Pulmonary artery endothelial cell (primary cell): Measurements from ENCODE around the gene ZNRF1. TPM values are rescaled to one million over a fixed set of nuclear protein-coding genes. Genes with fewer than 3 reads are reported as not detected.

ENCODE experiments used
- DNase-seq: peaks from one replicate; pipeline ENCODE4 v3.0.0-alpha.2; 2011; ENCODE audit warnings: low read depth, low spot score
- total RNA-seq: library from RNA; depleted of rRNA; stranded (reverse); fragments of >200 nt; gene quantifications from 2 replicates; pipeline ENCODE4 v1.2.3, GENCODE V29; 2014

ZNRF1 gene
- total RNA-seq, 1 donor from 2014 or later = 16.9 TPM

DNA sequence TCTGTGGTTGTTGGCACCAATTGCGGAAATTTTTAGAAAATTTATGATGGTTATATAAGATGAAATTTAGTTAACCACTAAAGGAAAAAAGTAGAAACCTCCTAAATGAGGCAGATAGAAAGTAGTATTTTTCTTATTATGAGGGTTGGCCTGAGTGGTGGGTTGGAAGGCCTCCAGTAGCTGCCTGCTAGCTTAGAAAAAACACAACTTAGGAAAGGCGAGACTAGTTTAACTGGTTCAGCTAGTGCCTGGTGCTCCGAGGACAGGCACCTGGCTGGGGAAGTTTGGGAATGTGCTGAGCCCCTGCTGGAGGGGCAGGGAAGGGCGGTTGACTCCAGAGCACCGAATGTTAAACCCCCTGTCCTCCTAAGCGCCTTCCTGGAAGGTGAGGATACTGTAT, 97.8 kb downstream of the ZNRF1 start:
- no peak for DNase-seq

GRCh38 chr16:75097191-75097761, 98.5 kb downstream of the ZNRF1 start:
- DNase-seq = no peak

- no peak for DNase-seq
These were observed 99.4 kb downstream of the ZNRF1 start for GRCh38 chr16:75097941-75098901.

DNA sequence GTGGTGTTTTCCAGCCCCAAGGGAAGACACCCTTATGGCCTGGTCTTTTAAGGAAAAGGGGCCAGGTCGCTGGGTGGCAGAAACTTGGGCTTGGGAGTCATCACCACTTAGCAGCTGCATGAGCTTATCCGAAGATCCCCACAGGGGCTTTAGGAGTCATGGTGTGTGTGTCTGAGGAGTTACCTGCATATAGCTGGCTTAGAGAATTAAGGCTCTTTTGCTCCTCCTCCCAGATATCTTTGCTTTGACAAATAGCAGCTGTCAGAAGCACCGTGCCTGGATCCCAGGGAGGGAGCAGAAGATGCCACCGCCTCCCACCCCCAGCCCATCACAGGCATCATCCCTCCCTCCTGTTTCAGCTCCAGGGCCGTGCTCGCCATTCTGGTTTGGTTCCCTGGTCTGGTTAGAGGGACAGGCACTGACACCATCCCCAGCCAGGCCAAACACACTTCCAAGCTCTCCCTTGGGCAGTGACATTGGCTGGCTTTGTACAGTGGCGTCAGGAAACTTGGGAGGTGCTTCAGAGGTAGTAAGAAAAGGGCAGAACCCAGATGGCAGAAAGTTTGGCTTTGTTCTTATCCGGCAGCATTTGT, 100.3 kb downstream of the ZNRF1 start:
- DNase-seq = no peak

- no peak for DNase-seq
These were observed 101.1 kb downstream of the ZNRF1 start for GRCh38 chr16:75099738-75100602.

- DNase-seq = no peak
These were observed 101.8 kb downstream of the ZNRF1 start for GRCh38 chr16:75100603-75100990.

DNA sequence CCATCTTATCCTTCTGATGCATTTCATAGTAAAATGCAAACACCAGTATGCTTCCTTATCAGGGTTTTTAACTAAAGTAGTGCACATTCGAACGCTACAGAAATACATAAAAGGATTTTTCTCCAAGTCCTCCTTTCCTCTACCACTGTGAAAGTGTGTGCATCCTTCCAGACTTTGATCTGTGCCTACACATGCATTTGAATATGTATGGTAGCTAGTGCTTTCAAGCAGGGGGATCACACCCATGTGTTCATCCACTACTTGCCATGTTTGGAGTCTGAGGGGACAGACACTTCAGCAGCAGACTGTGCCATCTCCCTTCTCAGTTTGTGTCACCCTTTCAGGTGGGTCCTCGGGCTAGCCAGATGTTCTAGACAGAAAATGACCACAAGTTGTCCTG, 102.8 kb downstream of the ZNRF1 start:
- DNase-seq = no peak

GRCh38 chr16:75102595-75102994, 103.8 kb downstream of the ZNRF1 start:
- DNase-seq = no peak

DNA sequence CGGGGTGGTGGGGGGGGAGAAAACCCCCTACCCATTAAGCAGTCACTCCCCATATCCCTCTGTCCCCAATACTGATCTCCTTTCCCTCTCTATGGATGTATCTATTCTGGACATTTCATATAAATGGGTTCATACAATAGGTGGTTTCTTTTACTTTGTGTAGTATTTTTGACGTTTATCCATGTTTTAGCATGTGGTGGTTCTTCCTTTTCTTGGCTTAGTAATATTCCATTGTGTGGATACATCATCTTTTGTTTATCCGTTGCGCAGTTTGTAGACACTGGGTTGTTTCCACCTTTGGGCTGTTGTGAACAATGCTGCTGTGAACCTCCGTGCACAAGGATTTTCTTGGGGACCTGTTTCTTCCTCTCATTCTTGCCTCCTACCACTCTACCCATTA, 105.2 kb downstream of the ZNRF1 start:
- no peak for DNase-seq

GRCh38 chr16:75104836-75105235, 106.0 kb downstream of the ZNRF1 start:
- DNase-seq = no peak

DNA sequence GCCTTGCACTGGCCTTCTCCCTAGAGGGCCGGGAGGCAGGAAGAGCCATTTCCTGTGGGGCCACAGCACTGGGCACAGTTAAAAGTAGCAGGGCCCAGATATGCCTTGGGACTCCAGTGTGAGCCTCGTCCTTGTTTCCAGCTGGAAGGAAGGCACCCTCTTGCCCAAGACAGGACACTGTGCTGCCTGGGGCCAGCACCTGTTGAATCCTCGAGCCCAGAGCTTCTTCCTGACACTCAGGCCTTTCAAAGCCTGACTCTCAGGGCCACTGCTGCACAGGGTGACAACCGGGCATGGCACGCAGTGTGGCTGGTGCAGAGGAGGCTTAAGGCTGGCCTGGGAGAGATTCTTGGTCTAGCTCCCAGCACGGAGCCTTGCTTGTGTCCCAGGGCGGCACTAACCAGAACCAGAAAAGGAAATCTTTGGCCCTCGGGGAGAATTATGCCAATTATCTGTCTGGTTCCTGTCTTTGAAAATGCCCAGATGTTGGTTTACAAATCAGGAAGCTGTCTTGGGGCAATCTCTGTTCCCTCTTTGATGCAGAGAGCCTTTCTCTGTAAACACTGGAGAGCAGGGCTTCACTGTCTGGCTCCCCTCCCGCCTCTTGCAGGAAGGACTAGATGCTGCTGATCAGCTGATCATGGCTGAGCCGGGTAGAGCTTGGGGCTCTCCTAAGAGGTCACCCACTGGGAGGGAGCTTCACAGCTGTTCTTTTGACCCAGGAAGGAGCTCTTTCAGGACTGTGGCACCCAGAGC, 106.7 kb downstream of the ZNRF1 start:
- DNase-seq = no peak

GRCh38 chr16:75106351-75107274, 107.8 kb downstream of the ZNRF1 start:
- DNase-seq = no peak

- no peak for DNase-seq
These were observed 108.7 kb downstream of the ZNRF1 start for GRCh38 chr16:75107505-75107904.

GRCh38 chr16:75108792-75109731, 110.2 kb downstream of the ZNRF1 start:
- no peak for DNase-seq

- DNase-seq = no peak
These were observed 111.0 kb downstream of the ZNRF1 start for GRCh38 chr16:75109732-75110243.

- DNase-seq = peak; percentile 64
These were observed 112.1 kb downstream of the ZNRF1 start for GRCh38 chr16:75110637-75111513.

DNA sequence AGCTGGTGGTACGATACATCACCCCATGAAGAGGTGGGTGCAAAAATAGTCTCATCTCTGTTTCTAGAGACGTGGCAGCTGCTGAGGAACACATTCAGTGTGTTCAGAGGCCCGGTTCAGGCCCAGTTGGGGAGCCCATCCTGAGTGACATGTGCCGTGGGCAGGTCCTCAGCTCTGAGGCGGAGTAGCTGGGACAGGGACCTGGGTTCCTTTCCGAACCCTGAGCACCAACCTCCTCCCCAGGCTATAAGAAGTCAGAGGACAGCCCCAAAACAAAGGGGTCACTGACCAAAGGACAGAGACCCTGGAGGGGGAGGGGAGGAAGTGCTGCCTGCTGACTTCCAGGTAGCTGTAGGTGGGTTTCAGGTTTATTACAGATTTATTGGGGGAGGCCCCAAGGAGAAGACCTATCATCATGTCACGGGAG, 112.7 kb downstream of the ZNRF1 start:
- DNase-seq = no peak
